SK-N-SH treated with all-trans-retinoic acid at 6 μM for 48 hours (cell line): ENCODE results near the gene ESAM.

ENCODE experiments used
- ATAC-seq: fragments of 200-7000 bp; cut with Tn5 transposase; 3 replicates; pipeline ENCODE4 v1.9.1; 2020; ENCODE audit warnings: mild to moderate bottlenecking, moderate library complexity
- BACH2 ChIP-seq: fragments of 250-450 bp; sonication (Bioruptor Pico); IDR thresholded peaks from 2 replicates; pipeline ENCODE4 v1.9.0; 2021; ENCODE audit warnings: mild to moderate bottlenecking, borderline replicate concordance
- ESRRG ChIP-seq: fragments of 250-450 bp; sonication (Bioruptor Pico); IDR thresholded peaks from 2 replicates; pipeline ENCODE4 v1.6.1; 2021; ENCODE audit warnings: mild to moderate bottlenecking
- GLIS3 ChIP-seq: fragments of 250-450 bp; sonication (Bioruptor Pico); IDR thresholded peaks from 2 replicates; pipeline ENCODE4 v1.5.0; 2020; ENCODE audit warnings: mild to moderate bottlenecking, moderate library complexity
- OSR1 ChIP-seq: fragments of 250-450 bp; sonication (Bioruptor Pico); IDR thresholded peaks from 2 replicates; pipeline ENCODE4 v1.8.0; 2022; ENCODE audit warnings: moderate library complexity, mild to moderate bottlenecking, inconsistent platforms
- PPARA ChIP-seq: fragments of 250-450 bp; sonication (Bioruptor Pico); IDR thresholded peaks from 2 replicates; pipeline ENCODE4 v1.5.0; 2020; ENCODE audit warnings: mild to moderate bottlenecking, borderline replicate concordance
- RARB ChIP-seq: fragments of 250-450 bp; sonication (Bioruptor Pico); IDR thresholded peaks from 2 replicates; pipeline ENCODE4 v1.8.0; 2021; ENCODE audit warnings: mild to moderate bottlenecking, moderate library complexity
- TCF4 ChIP-seq: fragments of 250-450 bp; sonication (Bioruptor Pico); IDR thresholded peaks from 2 replicates; pipeline ENCODE4 v1.8.0; 2021; ENCODE audit warnings: mild to moderate bottlenecking, moderate library complexity, borderline replicate concordance
- TOX ChIP-seq: fragments of 250-450 bp; sonication (Bioruptor Pico); IDR thresholded peaks from 2 replicates; pipeline ENCODE4 v1.8.0; 2021; ENCODE audit warnings: mild to moderate bottlenecking, moderate library complexity, borderline replicate concordance
- ZC3H10 ChIP-seq: fragments of 250-450 bp; sonication (Bioruptor Pico); IDR thresholded peaks from 2 replicates; pipeline ENCODE4 v1.5.1; 2021; ENCODE audit warnings: mild to moderate bottlenecking, moderate library complexity
- ZFP3 ChIP-seq: fragments of 250-450 bp; sonication (Bioruptor Pico); IDR thresholded peaks from 2 replicates; pipeline ENCODE4 v1.5.0; 2020; ENCODE audit warnings: mild to moderate bottlenecking, moderate library complexity
- ZFP30 ChIP-seq: fragments of 450-650 bp; formaldehyde crosslinking; IDR thresholded peaks from 2 replicates; pipeline ENCODE4 v1.5.0; 2022; ENCODE audit warnings: mild to moderate bottlenecking, moderate library complexity
- ZNF565 ChIP-seq: fragments of 450-650 bp; formaldehyde crosslinking; conservative IDR thresholded peaks from 2 replicates; pipeline ENCODE4 v1.5.0; 2020; ENCODE audit warnings: low read depth, mild to moderate bottlenecking, moderate library complexity
- ZNF70 ChIP-seq: fragments of 450-650 bp; formaldehyde crosslinking; IDR thresholded peaks from 2 replicates; pipeline ENCODE4 v1.5.0; 2020; ENCODE audit warnings: mild to moderate bottlenecking, moderate library complexity
- ZNF8 ChIP-seq: fragments of 450-650 bp; formaldehyde crosslinking; IDR thresholded peaks from 2 replicates; pipeline ENCODE4 v1.5.0; 2020; ENCODE audit warnings: mild to moderate bottlenecking, moderate library complexity
- TF ChIP-seq, protein P1 (sequence below): fragments of 250-450 bp; sonication (Bioruptor Pico); IDR thresholded peaks from 2 replicates; pipeline ENCODE4 v1.5.1; 2021; ENCODE audit warnings: mild to moderate bottlenecking, moderate library complexity
- TF ChIP-seq, protein P2 (sequence below): fragments of 250-450 bp; sonication (Bioruptor Pico); IDR thresholded peaks from 2 replicates; pipeline ENCODE4 v1.5.0; 2020; ENCODE audit warnings: mild to moderate bottlenecking, moderate library complexity
- TF ChIP-seq, protein P3 (sequence below): fragments of 250-450 bp; sonication (Bioruptor Pico); IDR thresholded peaks from 2 replicates; pipeline ENCODE4 v1.5.1; 2020; ENCODE audit warnings: low read depth, mild to moderate bottlenecking, moderate library complexity
- TF ChIP-seq, protein P4 (sequence below): fragments of 250-450 bp; sonication (Bioruptor Pico); IDR thresholded peaks from 2 replicates; pipeline ENCODE4 v1.8.0; 2021; ENCODE audit warnings: low read depth, mild to moderate bottlenecking, moderate library complexity, borderline replicate concordance
- TF ChIP-seq, protein P5 (sequence below): fragments of 250-450 bp; sonication (Bioruptor Pico); IDR thresholded peaks from 2 replicates; pipeline ENCODE4 v1.8.0; 2020; ENCODE audit warnings: mild to moderate bottlenecking, moderate library complexity, borderline replicate concordance

ESAM gene

DNA sequence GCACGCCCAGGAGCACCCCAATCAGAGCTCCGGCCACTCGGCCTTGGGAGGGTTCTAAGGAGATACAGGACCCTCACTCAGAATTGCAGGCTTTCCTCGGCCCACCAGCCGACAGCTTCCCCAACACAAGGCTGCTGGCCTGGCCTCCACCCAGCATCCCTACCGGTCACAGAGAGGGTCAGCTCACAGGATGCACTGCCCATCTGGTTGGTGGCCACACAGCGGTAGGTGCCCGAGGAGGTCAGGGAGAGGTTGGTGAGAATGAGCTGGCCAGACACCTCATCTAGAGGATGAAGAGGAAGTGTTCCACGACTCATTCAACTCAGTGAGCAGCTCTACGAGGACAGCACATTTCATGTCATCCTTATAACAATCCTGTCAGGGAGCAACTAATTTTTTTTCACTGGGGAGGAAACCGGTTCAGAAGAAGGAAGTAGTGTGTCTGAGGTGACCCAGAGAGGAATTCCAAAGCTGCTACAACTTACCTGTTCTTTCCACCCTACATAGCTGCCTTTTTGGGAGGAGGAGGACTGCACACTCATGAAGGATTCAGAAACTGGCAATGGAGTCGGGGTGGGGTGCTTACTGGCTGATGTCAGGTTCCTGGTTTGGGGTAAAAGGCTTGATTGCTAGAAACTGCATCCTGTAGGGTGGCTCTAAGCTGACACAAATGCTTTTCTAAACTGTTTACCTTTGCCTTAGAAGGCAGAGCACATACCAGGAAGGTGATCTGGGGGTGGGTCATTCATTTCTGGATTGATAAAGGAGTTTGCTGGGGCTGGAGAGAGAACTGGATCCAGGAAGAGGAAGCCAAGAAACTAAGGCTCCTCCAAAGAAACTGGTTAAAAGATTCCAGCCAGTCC, 13.4 kb downstream of the ESAM start:
- ATAC-seq = no peak
- TF ChIP-seq RARB (CRISPR knock-in tag) (no peak), ZNF565 (CRISPR knock-in tag) (no peak), OSR1 (no peak)
- TF ChIP-seq, protein P1, sequence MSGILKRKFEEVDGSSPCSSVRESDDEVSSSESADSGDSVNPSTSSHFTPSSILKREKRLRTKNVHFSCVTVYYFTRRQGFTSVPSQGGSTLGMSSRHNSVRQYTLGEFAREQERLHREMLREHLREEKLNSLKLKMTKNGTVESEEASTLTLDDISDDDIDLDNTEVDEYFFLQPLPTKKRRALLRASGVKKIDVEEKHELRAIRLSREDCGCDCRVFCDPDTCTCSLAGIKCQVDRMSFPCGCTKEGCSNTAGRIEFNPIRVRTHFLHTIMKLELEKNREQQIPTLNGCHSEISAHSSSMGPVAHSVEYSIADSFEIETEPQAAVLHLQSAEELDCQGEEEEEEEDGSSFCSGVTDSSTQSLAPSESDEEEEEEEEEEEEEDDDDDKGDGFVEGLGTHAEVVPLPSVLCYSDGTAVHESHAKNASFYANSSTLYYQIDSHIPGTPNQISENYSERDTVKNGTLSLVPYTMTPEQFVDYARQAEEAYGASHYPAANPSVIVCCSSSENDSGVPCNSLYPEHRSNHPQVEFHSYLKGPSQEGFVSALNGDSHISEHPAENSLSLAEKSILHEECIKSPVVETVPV (CRISPR knock-in tag) = no peak

DNA sequence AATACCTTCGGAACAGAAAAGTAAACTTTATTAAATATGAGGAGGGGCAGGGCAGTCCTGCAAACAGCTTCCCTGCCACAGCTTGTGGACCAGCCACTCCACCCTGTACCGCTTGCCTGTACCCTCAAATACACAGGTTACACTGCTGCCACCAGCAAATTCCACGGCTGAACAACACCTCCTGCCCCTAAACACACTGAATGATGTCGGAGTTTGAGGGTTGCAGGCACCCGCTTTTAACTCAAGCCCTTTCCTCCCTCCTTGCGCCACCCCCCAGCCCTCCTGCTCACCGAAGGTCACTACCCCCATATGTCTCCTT, 14.0 kb downstream of the ESAM start:
- TF ChIP-seq OSR1 (no peak), ZNF70 (CRISPR knock-in tag) (no peak), TOX (CRISPR knock-in tag) (no peak), PPARA (CRISPR knock-in tag) (no peak), ZNF565 (CRISPR knock-in tag) (no peak), ZFP3 (CRISPR knock-in tag) (no peak), GLIS3 (CRISPR knock-in tag) (no peak), ZFP30 (no peak), ZNF8 (no peak), BACH2 (CRISPR knock-in tag) (no peak)
- ATAC-seq = no peak

DNA sequence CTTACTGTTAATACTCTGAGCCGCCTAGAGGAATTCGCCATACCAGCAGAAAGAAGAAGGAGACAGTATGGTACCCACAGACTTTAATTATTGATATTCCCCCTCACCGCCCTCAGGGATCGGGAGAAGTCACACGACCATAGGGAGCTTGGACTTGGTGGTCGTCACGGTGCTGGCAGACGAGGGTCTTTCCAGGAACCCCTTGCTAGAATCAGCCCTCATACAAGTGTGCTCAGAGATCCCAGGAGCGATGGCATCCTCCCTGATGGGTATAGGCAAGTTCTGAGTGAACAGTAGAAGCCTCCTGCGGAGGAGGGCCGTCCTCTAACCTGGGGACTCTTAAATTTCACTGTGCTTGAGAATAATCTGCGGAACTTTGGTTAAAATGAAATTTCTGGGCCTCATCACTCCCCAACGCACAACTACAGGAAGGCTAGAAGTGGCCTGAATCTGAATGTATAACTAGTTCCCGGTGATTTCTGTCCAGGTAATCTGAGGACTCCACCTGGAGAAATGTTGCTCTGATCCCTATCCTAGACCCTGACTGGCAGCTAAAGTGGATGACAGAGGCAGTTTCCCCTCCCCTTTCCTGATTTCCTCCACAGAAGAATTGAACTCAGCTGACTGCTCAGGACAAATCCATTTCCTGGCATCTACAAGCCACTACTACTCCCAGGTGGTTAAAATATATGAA, 14.5 kb downstream of the ESAM start:
- TF ChIP-seq, protein P1 (CRISPR knock-in tag) = no peak
- TF ChIP-seq ZC3H10 (no peak), TOX (CRISPR knock-in tag) (no peak), GLIS3 (CRISPR knock-in tag) (no peak), TCF4 (CRISPR knock-in tag) (no peak), ZFP30 (no peak)
- no peak for ATAC-seq

DNA sequence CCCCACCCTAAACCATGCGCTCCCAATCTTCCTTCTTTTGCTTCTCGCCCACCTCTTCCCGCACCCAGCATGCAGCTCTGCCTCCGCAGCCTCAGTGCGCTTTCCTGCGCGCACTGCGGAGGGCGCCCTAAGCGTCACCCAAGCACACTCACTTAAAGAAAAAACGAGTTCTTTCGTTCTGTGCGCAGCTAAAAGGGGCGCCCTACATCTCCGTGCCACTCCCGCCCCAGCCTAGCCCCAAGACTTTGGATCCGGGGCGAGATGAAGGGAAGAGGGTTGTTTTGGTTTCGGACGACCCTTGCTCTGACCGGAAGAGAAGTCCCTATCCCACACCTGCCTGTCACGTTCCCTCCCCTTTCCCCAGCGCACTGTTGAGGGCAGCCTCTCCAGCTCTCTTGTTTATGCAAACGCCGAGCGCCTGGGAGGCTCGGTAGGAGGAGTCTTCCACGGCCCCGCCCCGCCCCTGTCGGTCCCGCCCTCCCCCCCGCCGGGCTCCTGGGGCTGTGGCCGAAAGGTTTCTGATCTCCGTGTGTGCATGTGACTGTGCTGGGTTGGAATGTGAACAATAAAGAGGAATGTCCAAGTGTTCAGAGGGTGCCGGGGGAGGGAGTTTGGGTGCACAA, 15.4 kb downstream of the ESAM start:
- TF ChIP-seq ESRRG (CRISPR knock-in tag) (no peak), OSR1 (no peak), ZNF565 (CRISPR knock-in tag) (no peak), PPARA (CRISPR knock-in tag) (no peak), TOX (CRISPR knock-in tag) (no peak), TCF4 (CRISPR knock-in tag) (no peak), ZNF8 (no peak), BACH2 (CRISPR knock-in tag) (no peak), ZFP30 (no peak), ZC3H10 (no peak)
- TF ChIP-seq, protein P2, sequence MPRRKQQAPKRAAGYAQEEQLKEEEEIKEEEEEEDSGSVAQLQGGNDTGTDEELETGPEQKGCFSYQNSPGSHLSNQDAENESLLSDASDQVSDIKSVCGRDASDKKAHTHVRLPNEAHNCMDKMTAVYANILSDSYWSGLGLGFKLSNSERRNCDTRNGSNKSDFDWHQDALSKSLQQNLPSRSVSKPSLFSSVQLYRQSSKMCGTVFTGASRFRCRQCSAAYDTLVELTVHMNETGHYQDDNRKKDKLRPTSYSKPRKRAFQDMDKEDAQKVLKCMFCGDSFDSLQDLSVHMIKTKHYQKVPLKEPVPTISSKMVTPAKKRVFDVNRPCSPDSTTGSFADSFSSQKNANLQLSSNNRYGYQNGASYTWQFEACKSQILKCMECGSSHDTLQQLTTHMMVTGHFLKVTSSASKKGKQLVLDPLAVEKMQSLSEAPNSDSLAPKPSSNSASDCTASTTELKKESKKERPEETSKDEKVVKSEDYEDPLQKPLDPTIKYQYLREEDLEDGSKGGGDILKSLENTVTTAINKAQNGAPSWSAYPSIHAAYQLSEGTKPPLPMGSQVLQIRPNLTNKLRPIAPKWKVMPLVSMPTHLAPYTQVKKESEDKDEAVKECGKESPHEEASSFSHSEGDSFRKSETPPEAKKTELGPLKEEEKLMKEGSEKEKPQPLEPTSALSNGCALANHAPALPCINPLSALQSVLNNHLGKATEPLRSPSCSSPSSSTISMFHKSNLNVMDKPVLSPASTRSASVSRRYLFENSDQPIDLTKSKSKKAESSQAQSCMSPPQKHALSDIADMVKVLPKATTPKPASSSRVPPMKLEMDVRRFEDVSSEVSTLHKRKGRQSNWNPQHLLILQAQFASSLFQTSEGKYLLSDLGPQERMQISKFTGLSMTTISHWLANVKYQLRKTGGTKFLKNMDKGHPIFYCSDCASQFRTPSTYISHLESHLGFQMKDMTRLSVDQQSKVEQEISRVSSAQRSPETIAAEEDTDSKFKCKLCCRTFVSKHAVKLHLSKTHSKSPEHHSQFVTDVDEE (CRISPR knock-in tag) = no peak
- TF ChIP-seq, protein P3, sequence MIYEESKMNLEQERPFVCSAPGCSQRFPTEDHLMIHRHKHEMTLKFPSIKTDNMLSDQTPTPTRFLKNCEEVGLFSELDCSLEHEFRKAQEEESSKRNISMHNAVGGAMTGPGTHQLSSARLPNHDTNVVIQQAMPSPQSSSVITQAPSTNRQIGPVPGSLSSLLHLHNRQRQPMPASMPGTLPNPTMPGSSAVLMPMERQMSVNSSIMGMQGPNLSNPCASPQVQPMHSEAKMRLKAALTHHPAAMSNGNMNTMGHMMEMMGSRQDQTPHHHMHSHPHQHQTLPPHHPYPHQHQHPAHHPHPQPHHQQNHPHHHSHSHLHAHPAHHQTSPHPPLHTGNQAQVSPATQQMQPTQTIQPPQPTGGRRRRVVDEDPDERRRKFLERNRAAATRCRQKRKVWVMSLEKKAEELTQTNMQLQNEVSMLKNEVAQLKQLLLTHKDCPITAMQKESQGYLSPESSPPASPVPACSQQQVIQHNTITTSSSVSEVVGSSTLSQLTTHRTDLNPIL = no peak
- TF ChIP-seq, protein P4, sequence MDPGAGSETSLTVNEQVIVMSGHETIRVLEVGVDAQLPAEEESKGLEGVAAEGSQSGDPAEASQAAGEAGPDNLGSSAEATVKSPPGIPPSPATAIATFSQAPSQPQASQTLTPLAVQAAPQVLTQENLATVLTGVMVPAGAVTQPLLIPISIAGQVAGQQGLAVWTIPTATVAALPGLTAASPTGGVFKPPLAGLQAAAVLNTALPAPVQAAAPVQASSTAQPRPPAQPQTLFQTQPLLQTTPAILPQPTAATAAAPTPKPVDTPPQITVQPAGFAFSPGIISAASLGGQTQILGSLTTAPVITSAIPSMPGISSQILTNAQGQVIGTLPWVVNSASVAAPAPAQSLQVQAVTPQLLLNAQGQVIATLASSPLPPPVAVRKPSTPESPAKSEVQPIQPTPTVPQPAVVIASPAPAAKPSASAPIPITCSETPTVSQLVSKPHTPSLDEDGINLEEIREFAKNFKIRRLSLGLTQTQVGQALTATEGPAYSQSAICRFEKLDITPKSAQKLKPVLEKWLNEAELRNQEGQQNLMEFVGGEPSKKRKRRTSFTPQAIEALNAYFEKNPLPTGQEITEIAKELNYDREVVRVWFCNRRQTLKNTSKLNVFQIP = no peak
- TF ChIP-seq, protein P1 (CRISPR knock-in tag) = no peak
- TF ChIP-seq, protein P5, sequence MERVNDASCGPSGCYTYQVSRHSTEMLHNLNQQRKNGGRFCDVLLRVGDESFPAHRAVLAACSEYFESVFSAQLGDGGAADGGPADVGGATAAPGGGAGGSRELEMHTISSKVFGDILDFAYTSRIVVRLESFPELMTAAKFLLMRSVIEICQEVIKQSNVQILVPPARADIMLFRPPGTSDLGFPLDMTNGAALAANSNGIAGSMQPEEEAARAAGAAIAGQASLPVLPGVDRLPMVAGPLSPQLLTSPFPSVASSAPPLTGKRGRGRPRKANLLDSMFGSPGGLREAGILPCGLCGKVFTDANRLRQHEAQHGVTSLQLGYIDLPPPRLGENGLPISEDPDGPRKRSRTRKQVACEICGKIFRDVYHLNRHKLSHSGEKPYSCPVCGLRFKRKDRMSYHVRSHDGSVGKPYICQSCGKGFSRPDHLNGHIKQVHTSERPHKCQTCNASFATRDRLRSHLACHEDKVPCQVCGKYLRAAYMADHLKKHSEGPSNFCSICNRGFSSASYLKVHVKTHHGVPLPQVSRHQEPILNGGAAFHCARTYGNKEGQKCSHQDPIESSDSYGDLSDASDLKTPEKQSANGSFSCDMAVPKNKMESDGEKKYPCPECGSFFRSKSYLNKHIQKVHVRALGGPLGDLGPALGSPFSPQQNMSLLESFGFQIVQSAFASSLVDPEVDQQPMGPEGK = no peak
- peak; percentile 33; the same call in 2 of the 3 replicates for ATAC-seq
